HG02642 (cell line): ENCODE data around the gene CIITA.
A peak's percentile ranks its signal among the peaks of the same experiment; 100 is the strongest.

Experiments
- ATAC-seq: cut with Tn5 transposase; IDR thresholded peaks from one replicate; pipeline ENCODE4 v1.9.1; 2021; ENCODE audit warnings: mild to moderate bottlenecking; ENCODE audit not compliant: unreplicated experiment, poor library complexity

CIITA gene

DNA sequence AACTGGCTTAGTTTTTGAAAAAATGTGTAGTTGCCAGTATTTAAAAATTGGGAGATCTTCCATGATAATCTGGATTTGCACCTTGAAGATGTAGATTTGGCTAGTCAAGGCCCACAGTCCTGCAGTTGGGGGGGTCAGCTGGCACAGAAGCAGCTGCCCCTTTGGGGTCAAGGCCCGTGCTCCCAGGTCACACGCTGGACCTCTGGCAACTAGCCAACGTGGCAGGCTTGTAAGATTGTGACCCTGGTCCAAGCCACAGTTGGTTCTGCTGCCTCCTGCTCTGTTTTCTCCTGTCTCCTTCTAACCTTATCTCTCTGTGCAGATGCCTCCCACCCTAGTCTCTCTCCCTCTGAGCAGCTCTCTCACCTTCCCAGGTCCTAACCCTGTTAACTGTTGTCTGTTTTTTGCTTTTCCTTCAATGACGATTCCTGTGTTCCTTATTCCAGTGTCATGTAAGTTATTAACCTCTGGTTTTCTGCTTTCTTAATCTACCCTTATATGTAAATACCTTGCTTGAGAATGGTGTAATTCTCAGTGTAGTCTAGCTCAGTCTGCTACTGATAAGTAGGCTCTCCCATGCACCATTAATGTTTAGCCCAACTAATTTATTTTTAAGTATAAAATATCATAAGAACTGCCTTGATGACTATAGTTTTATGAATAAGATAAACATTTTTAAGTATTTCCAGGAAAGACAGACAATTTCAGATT is 95.3 kb downstream of the CIITA start:
- ATAC-seq = no peak

DNA sequence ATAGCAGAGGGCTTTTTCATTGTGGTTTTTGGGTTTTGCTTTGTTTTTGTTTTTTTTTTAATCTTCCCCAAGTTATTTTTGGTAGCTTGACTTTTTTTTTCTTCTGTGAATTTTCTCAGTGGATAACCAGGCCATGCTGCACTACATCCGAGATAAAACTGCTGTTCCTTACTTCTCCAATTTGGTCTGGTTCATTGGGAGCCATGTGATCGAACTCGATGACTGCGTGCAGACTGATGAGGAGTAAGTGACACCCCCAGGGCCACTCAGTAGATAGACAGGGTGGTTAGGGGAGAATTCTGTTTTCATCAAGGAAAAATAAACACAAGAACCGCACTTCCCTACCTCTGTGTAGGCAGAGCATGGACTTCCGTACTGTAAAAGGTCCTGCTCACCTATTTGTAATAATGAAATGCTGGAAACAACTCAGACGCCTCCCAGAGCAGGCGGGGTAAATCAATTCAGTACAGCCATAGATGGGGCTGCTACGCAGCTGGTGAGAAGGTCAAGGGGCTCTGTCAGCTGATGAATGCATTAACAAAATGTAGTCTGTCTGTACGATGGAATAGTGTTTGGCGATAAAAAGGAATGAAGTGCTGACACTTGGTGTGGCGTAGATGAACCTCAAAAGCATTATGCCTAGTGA is 95.9 kb downstream of the CIITA start:
- no peak for ATAC-seq

- ATAC-seq = no peak
These were observed 99.6 kb downstream of the CIITA start for GRCh38 chr16:10976634-10977033.

DNA sequence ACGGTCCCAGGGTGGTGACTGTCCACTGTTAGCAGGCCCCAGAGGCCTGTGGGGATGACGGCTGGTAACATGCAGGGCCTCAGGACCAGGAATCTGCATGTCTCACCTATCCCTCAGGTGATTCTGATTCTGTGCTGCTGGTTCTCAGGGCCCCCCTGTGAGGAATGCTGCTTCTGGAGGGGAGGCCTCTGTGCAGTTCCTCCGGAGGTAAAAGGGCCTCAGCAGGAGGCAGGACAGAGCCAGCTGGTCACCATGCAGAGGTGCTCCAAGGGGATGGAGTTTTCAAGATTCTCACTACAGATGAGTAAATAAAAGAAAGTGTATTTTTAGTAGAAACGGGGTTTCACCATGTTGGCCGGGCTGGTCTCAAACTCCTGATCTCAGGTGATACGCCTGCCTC is 101.1 kb downstream of the CIITA start:
- ATAC-seq = no peak

DNA sequence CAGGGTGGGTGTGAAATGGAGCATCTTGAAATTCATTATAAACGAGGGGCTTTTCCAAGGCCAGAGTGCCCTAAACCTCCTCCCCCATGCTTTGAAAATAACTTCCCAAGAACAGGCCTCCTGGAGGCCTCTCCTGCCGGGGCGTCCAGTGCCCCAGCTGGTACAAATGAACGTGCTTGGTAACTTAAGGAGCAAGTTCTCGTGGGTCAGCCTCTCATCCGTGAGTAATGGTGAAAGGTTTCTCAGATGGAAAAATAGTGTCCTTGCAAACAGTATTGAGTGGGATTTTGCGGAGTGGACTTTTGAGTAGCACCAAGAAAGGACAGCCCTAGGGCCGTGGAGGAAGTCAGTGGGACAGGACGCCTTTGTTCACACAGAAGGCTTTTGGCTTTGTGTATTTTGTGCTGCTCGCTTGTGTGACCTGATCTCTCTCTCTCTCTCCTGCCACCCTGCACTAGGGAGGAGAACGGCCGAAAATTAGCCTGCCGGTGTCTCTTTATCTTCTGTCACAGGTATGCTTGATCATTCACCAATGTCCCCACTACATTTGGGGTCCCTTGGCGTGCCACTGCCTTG is 102.0 kb downstream of the CIITA start:
- ATAC-seq = no peak

- ATAC-seq = no peak
These were observed 103.0 kb downstream of the CIITA start for GRCh38 chr16:10979717-10980601.

- ATAC-seq = no peak
These were observed 103.8 kb downstream of the CIITA start for GRCh38 chr16:10980813-10981212.

DNA sequence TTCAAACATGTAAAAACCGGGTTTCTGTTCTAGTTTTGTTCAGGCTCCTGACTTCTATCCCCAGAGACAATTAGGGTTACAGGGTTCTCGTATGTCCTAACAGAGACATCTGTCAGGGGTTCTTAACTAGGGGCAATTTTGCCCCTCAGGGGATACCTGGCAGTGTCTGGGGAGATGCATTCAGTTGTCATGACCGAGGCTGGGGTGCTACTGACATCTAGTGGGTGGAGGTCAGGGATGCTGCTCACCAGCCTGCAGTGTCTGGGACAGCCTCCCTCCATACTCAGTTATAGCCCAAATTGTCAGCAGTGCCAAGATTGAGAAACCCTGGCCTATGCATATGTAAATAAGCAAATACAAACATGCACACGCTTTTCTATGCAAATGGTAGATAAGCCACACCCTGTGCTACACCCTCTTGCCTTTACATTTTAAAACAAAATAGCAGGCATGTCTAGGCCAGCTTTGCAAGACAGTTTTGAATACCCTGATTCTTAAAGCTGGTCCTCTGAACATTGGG is 104.8 kb downstream of the CIITA start:
- ATAC-seq = peak; percentile 75

GRCh38 chr16:10982465-10983150 is 105.6 kb downstream of the CIITA start:
- ATAC-seq = peak; percentile 40

DNA sequence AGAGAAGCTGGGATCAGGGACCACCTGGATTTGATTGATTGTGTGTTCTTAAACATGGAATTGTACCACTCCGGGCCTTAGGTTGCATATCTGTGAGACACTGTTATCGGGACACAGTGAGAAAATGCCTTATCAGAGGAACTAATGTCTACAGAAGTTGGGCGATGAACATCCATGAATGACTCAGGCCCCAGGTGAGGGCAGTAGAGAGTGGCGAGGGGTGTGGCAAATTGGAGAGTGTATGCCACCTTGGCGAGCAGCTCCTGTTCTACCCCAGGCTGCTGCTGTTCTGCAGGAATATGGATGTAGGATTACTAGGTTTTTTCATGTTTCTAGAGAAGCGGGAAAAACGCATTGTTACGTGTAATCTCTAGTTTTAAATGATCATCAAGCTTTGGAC is 106.2 kb downstream of the CIITA start:
- peak; percentile 13 for ATAC-seq

- no peak for ATAC-seq
These were observed 107.5 kb downstream of the CIITA start for GRCh38 chr16:10984509-10984908.
